ENCODE results near the gene PKM.
A peak's percentile ranks its signal among the peaks of the same experiment; 100 is the strongest.

PKM gene

DNA sequence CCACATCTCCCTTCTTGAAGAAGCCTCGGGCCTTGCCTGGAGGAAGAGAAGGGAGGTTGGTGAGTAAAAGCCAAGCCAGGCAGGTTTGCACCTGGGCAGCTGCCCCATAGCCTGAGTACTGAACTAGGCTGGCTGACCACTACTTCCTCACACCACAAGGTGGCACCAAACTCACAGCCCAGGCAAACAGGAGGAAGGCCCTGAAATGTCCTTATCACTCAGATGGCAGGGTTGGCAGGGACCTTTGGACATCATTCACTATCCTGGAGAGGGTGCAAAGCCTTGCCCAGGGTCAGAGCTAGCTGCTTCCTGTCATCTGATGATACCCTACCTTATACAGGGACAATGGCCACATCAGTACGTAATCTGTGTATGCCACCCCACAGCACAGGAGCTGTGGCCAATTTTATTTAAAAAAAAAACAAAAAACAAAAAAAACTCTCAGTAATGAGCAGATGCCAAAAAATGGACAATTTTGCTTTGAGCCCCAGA lies 31.2 kb downstream of the PKM start:
- peak; percentile 82 for DNase-seq (ENCODE audit: low spot score)
- TF ChIP-seq, protein P1, sequence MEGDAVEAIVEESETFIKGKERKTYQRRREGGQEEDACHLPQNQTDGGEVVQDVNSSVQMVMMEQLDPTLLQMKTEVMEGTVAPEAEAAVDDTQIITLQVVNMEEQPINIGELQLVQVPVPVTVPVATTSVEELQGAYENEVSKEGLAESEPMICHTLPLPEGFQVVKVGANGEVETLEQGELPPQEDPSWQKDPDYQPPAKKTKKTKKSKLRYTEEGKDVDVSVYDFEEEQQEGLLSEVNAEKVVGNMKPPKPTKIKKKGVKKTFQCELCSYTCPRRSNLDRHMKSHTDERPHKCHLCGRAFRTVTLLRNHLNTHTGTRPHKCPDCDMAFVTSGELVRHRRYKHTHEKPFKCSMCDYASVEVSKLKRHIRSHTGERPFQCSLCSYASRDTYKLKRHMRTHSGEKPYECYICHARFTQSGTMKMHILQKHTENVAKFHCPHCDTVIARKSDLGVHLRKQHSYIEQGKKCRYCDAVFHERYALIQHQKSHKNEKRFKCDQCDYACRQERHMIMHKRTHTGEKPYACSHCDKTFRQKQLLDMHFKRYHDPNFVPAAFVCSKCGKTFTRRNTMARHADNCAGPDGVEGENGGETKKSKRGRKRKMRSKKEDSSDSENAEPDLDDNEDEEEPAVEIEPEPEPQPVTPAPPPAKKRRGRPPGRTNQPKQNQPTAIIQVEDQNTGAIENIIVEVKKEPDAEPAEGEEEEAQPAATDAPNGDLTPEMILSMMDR (IDR thresholded peaks at IDR 0.05; ENCODE audit: borderline replicate concordance, control extremely low read depth, extremely low read depth, insufficient read depth, missing control alignments), result peak; percentile 83
- in situ Hi-C loops (cut with MboI; ENCODE audit: low sequenced_read_pairs, unreplicated experiment), result no loop called here

DNA sequence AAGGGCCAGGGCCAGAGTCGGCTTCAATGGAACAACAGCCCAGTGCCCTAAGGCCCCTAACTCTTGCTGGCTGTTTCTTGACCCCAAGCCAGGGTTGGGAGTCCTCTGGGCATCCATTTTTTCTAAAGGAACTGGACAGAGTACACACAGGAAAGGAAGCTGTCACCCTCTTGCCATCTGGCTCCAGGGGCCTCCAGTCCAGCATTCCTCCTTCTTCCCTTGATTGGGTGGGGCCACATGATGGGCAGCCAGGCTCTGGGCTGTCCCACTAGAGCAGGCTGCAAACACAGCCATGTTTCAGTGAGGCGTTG lies 31.8 kb downstream of the PKM start:
- no peak for DNase-seq (ENCODE audit: low spot score)
- TF ChIP-seq, protein P1 (IDR thresholded peaks at IDR 0.05; ENCODE audit: borderline replicate concordance, control extremely low read depth, extremely low read depth, insufficient read depth, missing control alignments), result no peak
- in situ Hi-C loops (cut with MboI; ENCODE audit: low sequenced_read_pairs, unreplicated experiment), result no loop called here

GRCh38 chr15:72198356-72199204 lies 32.4 kb downstream of the PKM start:
- no peak for DNase-seq (ENCODE audit: low spot score)
- in situ Hi-C loops (cut with MboI; ENCODE audit: low sequenced_read_pairs, unreplicated experiment), result no loop called here
- TF ChIP-seq, protein P1 (IDR thresholded peaks at IDR 0.05; ENCODE audit: borderline replicate concordance, control extremely low read depth, extremely low read depth, insufficient read depth, missing control alignments), result no peak

GRCh38 chr15:72197460-72198355 lies 33.3 kb downstream of the PKM start, which contains the start of gene GRAMD2A:
TSS of gene GRAMD2A (minus strand) at chr15:72197787.
- in situ Hi-C loops (cut with MboI; ENCODE audit: low sequenced_read_pairs, unreplicated experiment), result no loop called here
- TF ChIP-seq, protein P1 (IDR thresholded peaks at IDR 0.05; ENCODE audit: borderline replicate concordance, control extremely low read depth, extremely low read depth, insufficient read depth, missing control alignments), result no peak
- DNase-seq (ENCODE audit: low spot score), result peak; percentile 85

DNA sequence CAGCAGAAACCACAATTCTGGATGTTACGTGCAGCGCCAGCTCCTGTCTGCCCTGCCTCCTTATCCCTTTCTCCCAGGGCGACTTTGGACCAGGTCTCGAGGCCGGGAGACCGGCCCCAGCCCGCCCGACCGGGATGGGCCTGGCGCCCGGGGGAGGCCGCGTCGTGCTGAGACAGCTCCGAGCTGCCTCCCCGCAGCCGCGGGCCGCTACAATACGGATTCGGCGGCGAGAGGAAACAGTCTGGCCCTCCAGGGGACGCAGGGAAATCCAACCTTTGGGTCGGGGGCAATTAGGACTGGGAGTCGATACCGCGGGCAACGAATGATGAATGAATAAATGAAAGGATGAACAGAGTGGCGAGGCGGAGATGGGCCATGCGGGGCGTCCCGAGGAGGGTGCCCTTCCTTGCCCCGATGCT lies 33.9 kb downstream of the PKM start:
- no peak for DNase-seq (ENCODE audit: low spot score)
- TF ChIP-seq, protein P1 (IDR thresholded peaks at IDR 0.05; ENCODE audit: borderline replicate concordance, control extremely low read depth, extremely low read depth, insufficient read depth, missing control alignments), result no peak
- in situ Hi-C loops (cut with MboI; ENCODE audit: low sequenced_read_pairs, unreplicated experiment), result no loop called here

- TF ChIP-seq, protein P1 (IDR thresholded peaks at IDR 0.05; ENCODE audit: borderline replicate concordance, control extremely low read depth, extremely low read depth, insufficient read depth, missing control alignments), result no peak
- no peak for DNase-seq (ENCODE audit: low spot score)
- in situ Hi-C loops (cut with MboI; ENCODE audit: low sequenced_read_pairs, unreplicated experiment), result no loop called here
These were observed 34.5 kb downstream of the PKM start for GRCh38 chr15:72196409-72197040.

Data from GM13976 (cell line).